HG02943 (cell line): Measurements from ENCODE around the gene ADCY4.
A peak's percentile ranks its signal among the peaks of the same experiment; 100 is the strongest.

Experiments
- ATAC-seq: cut with Tn5 transposase; IDR thresholded peaks from one replicate; pipeline ENCODE4 v1.9.1; 2021; ENCODE audit warnings: mild to moderate bottlenecking, low read depth, moderate library complexity; ENCODE audit not compliant: unreplicated experiment

Gene ADCY4

GRCh38 chr14:24300326-24300980 is 34.4 kb downstream of the ADCY4 start:
- no peak for ATAC-seq

- peak; percentile 62 for ATAC-seq
Measured at GRCh38 chr14:24299255-24300191, 35.3 kb downstream of the ADCY4 start, which contains the start of the genes DHRS1 and NOP9. DHRS1 (minus strand) TSS chr14:24299780; CDS start chr14:24299106, 674 bp downstream. NOP9 (plus strand) TSS chr14:24299850; CDS start chr14:24299955, 105 bp downstream.

GRCh38 chr14:24298892-24299254 is 36.0 kb downstream of the ADCY4 start:
- no peak for ATAC-seq

GRCh38 chr14:24297190-24297964 is 37.5 kb downstream of the ADCY4 start:
- no peak for ATAC-seq

- ATAC-seq = no peak
Measured at GRCh38 chr14:24296341-24297157, 38.3 kb downstream of the ADCY4 start.

GRCh38 chr14:24293525-24293924 is 41.3 kb downstream of the ADCY4 start:
- ATAC-seq = no peak

- ATAC-seq = no peak
Measured at GRCh38 chr14:24292118-24292807, 42.6 kb downstream of the ADCY4 start.

- ATAC-seq = no peak
Measured at GRCh38 chr14:24291446-24292117, 43.3 kb downstream of the ADCY4 start.

- no peak for ATAC-seq
Measured at GRCh38 chr14:24290746-24291145, 44.1 kb downstream of the ADCY4 start.

GRCh38 chr14:24289649-24290280 is 45.1 kb downstream of the ADCY4 start:
- ATAC-seq = no peak

- ATAC-seq = no peak
Measured at GRCh38 chr14:24286996-24287395, 47.9 kb downstream of the ADCY4 start.

- ATAC-seq = no peak
Measured at GRCh38 chr14:24285351-24285750, 49.5 kb downstream of the ADCY4 start.

- ATAC-seq = no peak
Measured at GRCh38 chr14:24284501-24285035, 50.3 kb downstream of the ADCY4 start.

- ATAC-seq = no peak
Measured at GRCh38 chr14:24283796-24284460, 50.9 kb downstream of the ADCY4 start.

GRCh38 chr14:24282736-24283135 is 52.1 kb downstream of the ADCY4 start:
- ATAC-seq = no peak

GRCh38 chr14:24281636-24282035 is 53.2 kb downstream of the ADCY4 start:
- ATAC-seq = no peak

- ATAC-seq = no peak
Measured at GRCh38 chr14:24280797-24281460, 53.9 kb downstream of the ADCY4 start.
